HepG2 (cell line): ENCODE results near the gene COL9A3. TPM values are rescaled to one million over a fixed set of nuclear protein-coding genes. Genes with fewer than 3 reads are reported as not detected.

Experiments
- ATAC-seq: fragments of 200-7000 bp; cut with Tn5 transposase; 3 replicates; pipeline ENCODE4 v1.9.1; 2020; ENCODE audit warnings: mild to moderate bottlenecking, moderate library complexity
- BruUV-seq: library from RNA; stranded (reverse); fragments of 400-500 nt; replicated peaks from 2 replicates; lab custom pipeline; 2021; lab: Mats Ljungman, UMichigan
- CTCF ChIA-PET: fragments of 300-600 bp; formaldehyde crosslinking; extraction: SDS; loops from one replicate; lab custom pipeline; 2021; ENCODE audit warnings: low total read pairs, inconsistent platforms, low intra/inter-chr PET ratio; lab: Yijun Ruan, JAX
- POLR2A ChIA-PET: fragments of 350-600 bp; sonication (Branson Sonifier 250); formaldehyde crosslinking; loops from one replicate; lab custom pipeline; 2020; ENCODE audit warnings: antibody characterized with exemption, inconsistent platforms; lab: Yijun Ruan, JAX
- DNase-seq: peaks from one replicate; pipeline ENCODE4 v3.0.0-alpha.2; 2015; ENCODE audit warnings: low spot score
- FAIRE-seq: peaks from 3 replicates; lab custom pipeline; 2011; peaks lifted over from hg19 to GRCh38; lab: Jason Lieb, UNC
- H2AFZ ChIP-seq: one replicate; pipeline ENCODE4 v1.6.1; 2011; ENCODE audit warnings: low read length, inconsistent platforms
- H3K27ac ChIP-seq: fragments of 300-600 bp; 3 replicates; pipeline ENCODE4 v1.8.0; 2011; ENCODE audit warnings: mixed run types, mild to moderate bottlenecking, mixed read lengths, low read length, inconsistent platforms; ENCODE audit not compliant: insufficient read depth; ENCODE audit errors: extremely low read length
- H3K27me3 ChIP-seq, 2 experiments: fragments of 200-600 bp in 1 of 2; 2 replicates in 1 of 2; 3 replicates in 1 of 2; pipeline versions ENCODE4 v1.6.0 to v1.8.0; 2011; ENCODE audit warnings: low read length in 2 of 2, mild to moderate bottlenecking in 2 of 2, moderate library complexity in 2 of 2, inconsistent platforms in 1 of 2; ENCODE audit not compliant: insufficient read depth in 2 of 2, control insufficient read depth in 1 of 2
- H3K36me3 ChIP-seq, 2 experiments: fragments of 200-600 bp in 1 of 2; replicated peaks in 1 of 2; 2 replicates in 1 of 2; 3 replicates in 1 of 2; pipeline versions ENCODE4 v1.5.1 to v1.8.0; 2011; ENCODE audit warnings: low read length in 2 of 2, inconsistent platforms in 1 of 2; ENCODE audit not compliant: insufficient read depth in 2 of 2, control insufficient read depth in 1 of 2
- H3K4me1 ChIP-seq: 2 replicates; pipeline ENCODE4 v1.5.1; 2012; ENCODE audit warnings: low read length, inconsistent platforms; ENCODE audit not compliant: insufficient read depth
- H3K4me2 ChIP-seq: 2 replicates; pipeline ENCODE4 v1.6.0; 2011; ENCODE audit warnings: low read depth, low read length, inconsistent platforms
- H3K4me3 ChIP-seq, 3 experiments: fragments of 200-600 bp in 1 of 3; sonication (generic), shearing (Covaris generic) in 1 of 3; replicated peaks in 1 of 3; 2 replicates each; pipeline ENCODE4 v1.5.1; 2011 to 2016; ENCODE audit warnings: low read length in 3 of 3, inconsistent platforms in 2 of 3, low read depth in 2 of 3, mild to moderate bottlenecking in 2 of 3, control low read depth in 1 of 3, mixed read lengths in 1 of 3; ENCODE audit not compliant: insufficient read depth in 1 of 3
- H3K79me2 ChIP-seq: one replicate; pipeline ENCODE4 v1.6.1; 2011; ENCODE audit warnings: low read length, inconsistent platforms; ENCODE audit not compliant: insufficient read depth
- H3K9ac ChIP-seq: 2 replicates; pipeline ENCODE4 v1.6.0; 2011; ENCODE audit warnings: mild to moderate bottlenecking, low read depth, low read length, inconsistent platforms; ENCODE audit not compliant: insufficient read depth
- H3K9me3 ChIP-seq: 2 replicates; pipeline ENCODE4 v1.5.1; 2012; ENCODE audit warnings: mild to moderate bottlenecking, low read length
- H4K20me1 ChIP-seq: 2 replicates; pipeline ENCODE4 v1.6.0; 2011; ENCODE audit warnings: inconsistent platforms, mild to moderate bottlenecking, low read length, moderate library complexity; ENCODE audit not compliant: insufficient read depth
- AGO2 ChIP-seq: fragments of 200-400 bp; formaldehyde crosslinking; optimal IDR thresholded peaks from 2 replicates; pipeline ENCODE3; 2017; ENCODE audit warnings: mild to moderate bottlenecking, low read depth, low read length, moderate library complexity
- MAF1 ChIP-seq: sonication (generic); formaldehyde crosslinking; IDR thresholded peaks from 2 replicates; pipeline ENCODE4 v1.5.0; 2020; ENCODE audit warnings: missing genetic modification reagents, borderline replicate concordance
- MED13 ChIP-seq: sonication (generic); formaldehyde crosslinking; IDR thresholded peaks from 2 replicates; pipeline ENCODE4 v1.5.0; 2020; ENCODE audit warnings: missing genetic modification reagents
- POLR2G ChIP-seq: fragments of 200-400 bp; formaldehyde crosslinking; IDR thresholded peaks from 2 replicates; pipeline ENCODE4 v1.6.1; 2018; ENCODE audit warnings: mild to moderate bottlenecking, low read depth, low read length, moderate library complexity
- RBFOX2 ChIP-seq: fragments of 200-400 bp; formaldehyde crosslinking; IDR thresholded peaks from 2 replicates; pipeline ENCODE4 v1.6.1; 2017; ENCODE audit warnings: low read depth, mild to moderate bottlenecking, low read length
- RBM39 ChIP-seq: fragments of 200-400 bp; formaldehyde crosslinking; IDR thresholded peaks from one replicate; pipeline ENCODE4 v1.6.1; 2018; ENCODE audit warnings: antibody characterized with exemption, mild to moderate bottlenecking, low read depth, low read length; ENCODE audit not compliant: poor library complexity, severe bottlenecking
- RFXANK ChIP-seq: IDR thresholded peaks from 2 replicates; pipeline ENCODE4 v1.6.1; 2016
- TAF15 ChIP-seq: fragments of 200-400 bp; formaldehyde crosslinking; IDR thresholded peaks from one replicate; pipeline ENCODE4 v1.6.1; 2018; ENCODE audit warnings: mild to moderate bottlenecking, low read depth, low read length; ENCODE audit not compliant: poor library complexity, severe bottlenecking
- ZNF350 ChIP-seq: sonication (generic); formaldehyde crosslinking; IDR thresholded peaks from 2 replicates; pipeline ENCODE4 v1.4.0; 2020; ENCODE audit warnings: mild to moderate bottlenecking, low read depth, missing genetic modification reagents, borderline replicate concordance
- WGBS: methylation state at CpG from one replicate; pipeline ENCODE4 v1.1.6; 2017; ENCODE audit warnings: low lambda C conversion rate; 5-methylcytosine and 5-hydroxymethylcytosine counted together
- in situ Hi-C: cut with HindIII; loops from 2 replicates; pipeline ENCODE4 v1.10.0; 2017; ENCODE audit warnings: low pct_unique_long_range_greater_than_20kb; ENCODE audit not compliant: extremely low pct_ligation_motif_present
- intact Hi-C: fragments of 100-400 bp; cut with micrococcal nuclease; formaldehyde crosslinking; loops from one replicate; pipeline ENCODE4 v1.10.0; 2022; ENCODE audit not compliant: unreplicated experiment
- polyA plus RNA-seq, 8 experiments: library from polyadenylated mRNA; depleted of rRNA in 3 of 8; stranded (reverse) in 7 of 8; unstranded in 1 of 8; fragments of >200 nt; fragmentation: Illumina TruSeq in 4 of 8; extraction: Trizol in 4 of 8; gene quantifications; 2 replicates each; pipeline versions ENCODE4 v1.2.1 to v1.2.3, GENCODE V29; 2011 to 2016; ENCODE audit warnings: low read depth in 4 of 8, missing spikeins in 1 of 8, mixed read lengths in 1 of 8; ENCODE audit not compliant: insufficient read depth in 1 of 8
- total RNA-seq, 5 experiments: library from RNA; depleted of rRNA; stranded (reverse); fragments of >200 nt; fragmentation: Illumina TruSeq; extraction: Trizol; gene quantifications; 2 replicates each; pipeline ENCODE4 v1.2.3, GENCODE V29; 2016; ENCODE audit warnings: low read depth in 1 of 5
- TF ChIP-seq, protein P1 (sequence below): sonication (generic); formaldehyde crosslinking; IDR thresholded peaks from 2 replicates; pipeline ENCODE4 v1.4.0; 2020; ENCODE audit warnings: missing genetic modification reagents

The COL9A3 gene
- total and polyA plus RNA-seq, 2 of the 13 experiments (the other 11 are each of a cell fraction or from before 2014, with no cell fraction given) = 155 to 204 TPM

DNA sequence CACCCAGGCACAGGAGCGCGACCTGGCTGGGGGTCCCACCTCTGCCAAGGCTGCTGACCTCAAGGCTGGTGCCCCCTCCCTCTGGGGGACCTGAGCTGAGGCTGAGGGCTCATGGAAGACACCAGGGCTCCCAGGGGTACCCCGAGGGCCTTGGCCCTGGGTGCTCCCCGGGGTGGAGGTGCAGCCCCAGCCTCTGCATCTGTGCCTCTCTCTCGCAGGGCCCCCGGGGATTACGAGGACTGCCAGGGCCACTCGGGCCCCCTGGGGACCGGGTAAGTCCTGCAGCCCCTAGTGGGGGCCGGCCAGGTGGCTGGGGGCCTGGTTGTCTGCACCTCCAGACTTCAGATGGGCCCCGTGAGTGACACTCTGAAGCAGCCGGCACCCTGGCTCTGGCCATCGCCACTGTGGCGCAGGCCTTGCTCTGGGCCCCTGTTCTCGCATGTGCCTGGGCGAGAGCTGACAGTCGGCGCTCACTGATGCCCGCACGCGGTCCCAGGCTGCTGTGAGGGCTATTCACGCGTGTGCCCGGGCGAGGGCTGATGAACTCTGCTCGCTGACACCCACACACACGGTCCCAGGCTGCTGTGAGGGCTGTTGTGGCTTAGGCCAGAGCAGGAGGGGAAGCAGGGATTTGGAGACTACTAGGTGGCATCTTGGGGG, 9.3 kb downstream of the COL9A3 start:
- Histone ChIP-seq H3K4me1 (peaks cover 37% of the 10 kb centered on the region), H3K36me3 (peaks cover 6 to 9% of the 10 kb centered on the region in 2 experiments; a peak in 3 of 5 replicates), H3K9ac (no peak overlapping the region), H3K79me2 (no peaks in the 10 kb centered on the region), H3K27ac (no peak overlapping the region), H3K4me2 (no peak overlapping the region), H4K20me1 (no peaks in the 10 kb centered on the region; the same call in 1 of the 2 replicates), H2AFZ (no peak overlapping the region), H3K4me3 (no peak overlapping the region), H3K27me3 (no peaks in the 10 kb centered on the region), H3K9me3 (no peaks in the 10 kb centered on the region)
- ChIA-PET POLR2A (interaction anchor here (2.0 kb wide), 1 partner anchor 11 kb away, joined by 13 read pairs; no protein-coding TSS in a partner anchor), CTCF (no interaction called here)
- 92% methylated on average over 19 of the region's 27 CpGs for WGBS
- DNase-seq (no peak), ATAC-seq (no peak), FAIRE-seq (no peak)
- TF ChIP-seq POLR2G (peak; percentile 42; the same call in 1 of the 2 replicates), RBFOX2 (peak; percentile 75), MED13 (0 out of 2 replicates have a peak, but pooled peaks have one; percentile 24), RBM39 (peak; percentile 18), TAF15 (peak; percentile 21), RFXANK (CRISPR knock-in tag) (no peak), MAF1 (CRISPR knock-in tag) (no peak), AGO2 (peak; percentile 70), ZNF350 (CRISPR knock-in tag) (0 out of 2 replicates have a peak, but pooled peaks have one; percentile 16)
- TF ChIP-seq, protein P1, sequence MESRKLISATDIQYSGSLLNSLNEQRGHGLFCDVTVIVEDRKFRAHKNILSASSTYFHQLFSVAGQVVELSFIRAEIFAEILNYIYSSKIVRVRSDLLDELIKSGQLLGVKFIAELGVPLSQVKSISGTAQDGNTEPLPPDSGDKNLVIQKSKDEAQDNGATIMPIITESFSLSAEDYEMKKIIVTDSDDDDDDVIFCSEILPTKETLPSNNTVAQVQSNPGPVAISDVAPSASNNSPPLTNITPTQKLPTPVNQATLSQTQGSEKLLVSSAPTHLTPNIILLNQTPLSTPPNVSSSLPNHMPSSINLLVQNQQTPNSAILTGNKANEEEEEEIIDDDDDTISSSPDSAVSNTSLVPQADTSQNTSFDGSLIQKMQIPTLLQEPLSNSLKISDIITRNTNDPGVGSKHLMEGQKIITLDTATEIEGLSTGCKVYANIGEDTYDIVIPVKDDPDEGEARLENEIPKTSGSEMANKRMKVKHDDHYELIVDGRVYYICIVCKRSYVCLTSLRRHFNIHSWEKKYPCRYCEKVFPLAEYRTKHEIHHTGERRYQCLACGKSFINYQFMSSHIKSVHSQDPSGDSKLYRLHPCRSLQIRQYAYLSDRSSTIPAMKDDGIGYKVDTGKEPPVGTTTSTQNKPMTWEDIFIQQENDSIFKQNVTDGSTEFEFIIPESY = peak; percentile 46; the same call in 1 of the 2 replicates
- BruUV-seq = no TSS peak
- intact Hi-C loops (no loop called here), in situ Hi-C loops (no loop called here)
